DMS 273 (cell line): Measurements from ENCODE around the gene HBA2.
A peak's percentile ranks its signal among the peaks of the same experiment; 100 is the strongest.
"Not testable (repeated sequence)": the region's sequence is repeated elsewhere in the genome, so short reads cannot be mapped to it uniquely, and the experiment has no call there.

Source experiments
- DNase-seq: peaks from one replicate; lab custom pipeline; 2025; ENCODE audit not compliant: unreplicated experiment; lab: John Stamatoyannopoulos, UW

The HBA2 gene

GRCh38 chr16:172374-172941 is at the start of gene HBA2:
Gene HBA2, plus strand, starts transcription at chr16:172876. Its CDS starts 37 bp downstream, at chr16:172913.
- not testable (repeated sequence) for DNase-seq

GRCh38 chr16:123558-124350 is 48.9 kb upstream of the HBA2 start:
- not testable (repeated sequence) for DNase-seq

GRCh38 chr16:125011-125410 is 47.7 kb upstream of the HBA2 start:
- DNase-seq = no peak

- DNase-seq = no peak
Measured at GRCh38 chr16:129075-129474, 43.6 kb upstream of the HBA2 start.

- DNase-seq = no peak
Measured at GRCh38 chr16:130533-131173, 42.0 kb upstream of the HBA2 start.

- no peak for DNase-seq
Measured at GRCh38 chr16:132120-132519, 40.6 kb upstream of the HBA2 start.

GRCh38 chr16:133716-134115 is 39.0 kb upstream of the HBA2 start:
- DNase-seq = no peak

GRCh38 chr16:138049-138417 is 34.6 kb upstream of the HBA2 start:
- DNase-seq = peak; percentile 59

- DNase-seq = peak; percentile 29
Measured at GRCh38 chr16:140175-140857, 32.4 kb upstream of the HBA2 start.

- no peak for DNase-seq
Measured at GRCh38 chr16:142405-142967, 30.2 kb upstream of the HBA2 start.

GRCh38 chr16:143047-143446 is 29.6 kb upstream of the HBA2 start:
- no peak for DNase-seq

GRCh38 chr16:143456-143855 is 29.2 kb upstream of the HBA2 start:
- no peak for DNase-seq

GRCh38 chr16:144797-145252 is 27.9 kb upstream of the HBA2 start:
- DNase-seq = no peak

GRCh38 chr16:146646-147045 is 26.0 kb upstream of the HBA2 start:
- DNase-seq = no peak

GRCh38 chr16:149024-149660 is 23.5 kb upstream of the HBA2 start:
- DNase-seq = no peak

GRCh38 chr16:152141-153128 is 20.2 kb upstream of the HBA2 start, which contains the start of gene HBZ:
Gene HBZ, plus strand, starts transcription at chr16:152644. Its CDS starts 266 bp downstream, at chr16:152910.
- DNase-seq = no peak

GRCh38 chr16:153129-153521 is 19.6 kb upstream of the HBA2 start:
- not testable (repeated sequence) for DNase-seq

- not testable (repeated sequence) for DNase-seq
Measured at GRCh38 chr16:153550-154216, 19.0 kb upstream of the HBA2 start.
